ENCODE measurements around the gene SEMA3D.
"Not testable (repeated sequence)": the region's sequence is repeated elsewhere in the genome, so short reads cannot be mapped to it uniquely, and the experiment has no call there.

The SEMA3D gene

DNA sequence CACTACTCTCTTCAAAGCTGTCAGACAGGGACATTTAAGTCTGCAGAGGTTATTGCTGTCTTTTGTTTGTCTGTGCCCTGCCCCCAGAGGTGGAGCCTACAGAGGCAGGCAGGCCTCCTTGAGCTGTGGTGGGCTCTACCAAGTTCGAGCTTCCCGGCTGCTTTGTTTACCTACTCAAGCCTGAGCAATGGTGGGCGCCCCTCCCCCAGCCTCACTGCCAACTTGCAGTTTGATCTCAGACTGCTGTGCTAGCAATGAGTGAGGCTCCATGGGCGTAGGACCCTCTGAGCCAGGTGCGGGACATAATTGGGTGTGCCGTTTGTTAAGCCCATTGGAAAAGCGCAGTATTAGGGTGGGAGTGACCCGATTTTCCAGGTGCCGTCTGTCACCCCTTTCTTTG is 193.9 kb downstream of the SEMA3D start:
- DNase-seq (ENCODE audit: low read depth in 2 of 2) = not testable (repeated sequence)

DNA sequence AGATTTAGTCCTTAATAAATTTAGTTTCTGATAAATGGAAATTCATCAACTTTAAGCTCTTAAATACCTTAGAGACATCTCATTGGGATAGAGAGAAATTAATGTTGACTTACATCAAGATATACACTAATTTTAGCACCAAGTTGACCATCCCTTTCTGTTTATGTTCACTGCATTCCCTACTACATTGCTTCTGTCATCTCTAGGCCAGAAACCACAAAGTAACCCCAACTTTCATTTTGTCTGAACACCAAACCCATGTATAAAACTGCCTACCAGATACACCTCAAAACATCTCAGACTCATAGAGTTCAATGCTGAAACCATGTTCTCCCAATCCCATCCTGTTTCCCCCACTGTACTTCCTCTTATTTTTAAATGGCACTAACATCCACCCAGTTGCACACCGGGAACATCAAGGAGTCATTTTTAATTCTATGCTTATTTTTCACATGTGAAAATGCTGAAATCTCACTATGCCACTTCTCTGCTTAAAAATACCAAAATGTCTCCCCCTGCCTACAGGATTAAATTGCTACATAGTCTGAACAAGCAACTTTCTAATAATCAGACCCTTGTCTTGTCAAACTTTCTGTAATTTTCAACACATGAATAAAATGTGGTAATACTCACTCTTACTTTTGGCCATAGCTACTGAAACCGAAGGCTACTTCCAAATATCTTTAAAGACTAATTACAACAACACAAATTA is 201.6 kb downstream of the SEMA3D start:
- DNase-seq (ENCODE audit: low read depth in 2 of 2) = no peak

DNA sequence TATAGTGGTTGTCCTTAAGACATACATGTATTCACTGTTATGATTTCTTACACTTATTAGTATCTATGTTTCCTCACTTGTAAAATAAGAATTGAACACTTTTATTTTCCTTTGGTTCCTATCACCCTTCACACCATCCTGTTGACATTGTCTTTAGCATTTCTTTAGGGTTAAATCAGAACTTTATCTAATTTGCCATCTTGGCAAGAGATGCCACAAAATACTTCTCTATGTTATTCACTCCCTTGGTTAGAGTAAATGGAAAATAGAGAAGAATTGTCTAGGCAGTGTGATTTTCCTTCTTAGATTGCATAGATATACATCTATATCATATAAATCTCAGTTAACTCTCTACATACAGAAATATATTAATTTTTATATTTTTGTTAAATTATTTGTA is 204.7 kb downstream of the SEMA3D start:
- no peak for DNase-seq (ENCODE audit: low read depth in 2 of 2)

DNA sequence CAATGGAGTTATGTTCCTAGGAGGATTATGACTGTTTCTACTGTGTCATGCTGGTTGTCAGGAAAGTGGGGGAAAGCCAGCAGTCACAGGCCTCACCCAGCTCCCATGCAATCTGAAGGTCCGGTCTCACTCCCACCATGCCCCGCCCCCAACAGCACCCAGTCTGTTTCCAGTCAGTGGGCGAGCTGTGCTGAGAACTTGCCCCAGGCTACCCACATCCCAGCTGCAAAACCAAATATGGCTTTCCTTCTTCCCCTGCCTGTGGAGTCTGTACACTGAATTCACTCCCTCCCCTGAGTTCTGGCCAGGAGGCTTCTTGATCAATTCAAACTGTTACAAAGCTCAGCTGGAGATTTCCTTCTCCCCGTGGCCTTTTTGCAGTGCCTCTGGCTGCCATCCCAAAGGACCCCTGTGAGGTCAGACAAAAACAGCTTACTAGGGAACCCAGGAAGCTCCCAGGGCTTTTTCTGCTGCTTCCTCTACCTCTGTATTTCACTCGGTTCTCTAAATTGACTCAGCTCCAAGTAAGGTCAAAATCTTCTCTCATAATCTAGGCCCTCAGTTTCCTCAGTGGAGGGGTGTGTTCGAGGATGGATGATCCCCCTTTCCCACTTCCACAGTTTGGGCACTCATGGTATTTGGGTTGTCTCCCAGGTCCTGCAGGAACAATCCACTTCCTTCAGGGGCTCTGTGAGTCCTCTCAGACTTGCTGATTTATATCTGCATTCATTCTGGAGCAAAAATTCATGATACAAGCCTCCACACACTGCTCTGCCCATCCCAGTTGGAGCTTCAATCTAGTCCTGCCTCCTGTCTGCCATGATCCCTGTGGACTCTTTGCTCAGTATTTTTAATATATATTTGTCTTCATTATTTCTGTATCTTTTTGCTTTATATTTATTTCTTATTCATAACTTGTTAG is 205.5 kb downstream of the SEMA3D start:
- DNase-seq (ENCODE audit: low read depth in 2 of 2) = no peak

DNA sequence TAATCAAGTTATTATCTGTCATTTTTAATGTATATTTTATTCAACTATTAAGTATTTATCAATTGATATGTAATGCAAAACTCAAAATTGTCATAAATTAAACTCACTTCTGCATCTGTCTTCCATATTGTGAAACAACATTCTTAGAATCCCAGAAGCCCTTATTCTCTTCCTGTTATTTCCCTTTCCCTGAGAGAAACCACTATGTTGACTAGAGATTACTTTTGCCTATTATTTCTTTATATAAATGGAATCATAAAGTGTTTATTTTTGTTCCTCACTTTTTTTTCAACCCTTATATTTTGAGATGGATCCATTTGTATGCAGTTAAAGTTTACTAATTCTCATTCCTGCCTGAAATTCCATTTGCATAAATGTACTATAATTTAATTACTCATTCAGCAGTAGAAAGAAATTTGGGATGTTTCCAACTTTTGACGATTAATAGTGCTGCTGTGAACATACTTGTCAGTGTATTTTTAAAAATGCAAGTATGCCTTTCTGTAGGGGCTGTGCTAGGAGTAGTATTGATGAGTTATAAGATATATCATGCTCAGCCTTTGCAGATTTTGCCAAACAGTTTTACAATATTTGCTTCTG is 211.2 kb downstream of the SEMA3D start:
- DNase-seq (ENCODE audit: low read depth in 2 of 2) = no peak

DNA sequence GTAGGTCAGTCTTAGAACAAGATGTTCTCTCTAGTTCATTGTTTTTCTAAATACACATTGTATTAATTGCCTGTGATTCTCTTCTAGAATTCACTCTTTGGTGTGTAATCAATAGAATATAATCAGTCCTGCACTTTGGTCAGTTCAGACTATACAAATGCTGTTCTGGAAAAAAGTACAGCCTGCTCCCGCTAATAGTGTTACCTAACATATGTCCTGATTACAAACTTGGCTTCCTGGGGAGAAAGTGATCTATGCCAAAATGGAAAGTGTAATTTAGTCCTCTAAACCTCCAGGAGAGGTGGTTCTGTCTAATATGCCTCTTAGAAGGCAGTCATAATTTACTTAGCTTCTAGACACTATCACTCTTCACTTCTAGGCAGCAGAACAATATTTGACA is 215.5 kb downstream of the SEMA3D start:
- DNase-seq (ENCODE audit: low read depth in 2 of 2) = no peak

DNA sequence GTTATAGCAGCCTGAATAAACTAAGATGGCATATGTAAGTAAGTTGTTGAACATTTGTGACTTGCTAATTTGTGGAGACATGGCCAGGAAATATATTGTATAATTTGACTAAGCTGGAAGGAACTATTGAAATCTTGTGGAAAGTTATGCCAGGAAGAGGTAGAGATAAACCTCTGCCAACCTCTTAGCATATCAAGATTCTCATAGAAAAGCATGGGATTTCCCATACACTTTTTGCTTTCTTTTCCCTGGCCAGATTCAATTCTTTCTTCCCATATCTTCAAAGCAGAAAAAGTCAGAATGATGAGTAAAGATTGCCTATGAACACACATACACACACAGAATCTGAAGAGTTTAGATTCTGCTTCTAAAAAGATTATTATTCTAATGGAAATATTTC is 216.2 kb downstream of the SEMA3D start:
- no peak for DNase-seq (ENCODE audit: low read depth in 2 of 2)

DNA sequence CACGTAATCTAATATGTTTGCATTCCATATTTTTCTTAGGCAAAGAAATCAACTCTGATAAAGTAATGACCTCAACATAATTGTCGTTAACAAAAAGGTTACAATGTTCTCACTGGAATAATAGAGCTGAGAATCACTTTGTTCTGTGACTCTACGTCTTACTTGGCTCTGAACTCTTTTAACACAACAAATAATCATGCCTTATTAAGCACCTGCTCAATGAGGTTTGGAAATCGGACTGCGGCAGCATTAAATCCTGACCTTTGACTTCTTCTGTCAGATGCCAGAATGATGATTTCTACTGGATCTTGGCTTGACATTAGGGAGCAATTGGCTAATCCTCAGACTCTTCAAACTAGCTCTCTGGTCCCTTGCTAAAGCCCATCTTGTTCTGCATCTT is 233.6 kb downstream of the SEMA3D start:
- no peak for DNase-seq (ENCODE audit: low read depth in 2 of 2)

DNA sequence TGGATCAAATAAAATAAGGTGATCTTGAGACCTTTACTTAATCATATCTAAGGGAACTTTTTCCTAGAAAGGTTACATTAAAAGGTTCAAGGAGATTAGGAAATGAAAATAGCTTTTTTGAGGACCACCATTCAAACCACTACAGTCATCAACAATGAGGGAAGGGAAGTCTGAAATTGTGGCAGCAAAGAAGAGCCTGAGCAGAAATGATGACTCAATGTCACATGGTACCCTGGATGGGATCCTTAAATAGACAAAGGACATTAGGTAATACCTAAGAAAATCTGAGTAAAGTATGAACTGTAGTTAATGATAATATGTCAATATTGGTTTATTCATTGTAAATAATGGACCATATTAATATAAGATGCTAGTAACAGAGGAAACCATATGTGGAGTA is 236.0 kb downstream of the SEMA3D start:
- DNase-seq (ENCODE audit: low read depth in 2 of 2) = no peak

DNA sequence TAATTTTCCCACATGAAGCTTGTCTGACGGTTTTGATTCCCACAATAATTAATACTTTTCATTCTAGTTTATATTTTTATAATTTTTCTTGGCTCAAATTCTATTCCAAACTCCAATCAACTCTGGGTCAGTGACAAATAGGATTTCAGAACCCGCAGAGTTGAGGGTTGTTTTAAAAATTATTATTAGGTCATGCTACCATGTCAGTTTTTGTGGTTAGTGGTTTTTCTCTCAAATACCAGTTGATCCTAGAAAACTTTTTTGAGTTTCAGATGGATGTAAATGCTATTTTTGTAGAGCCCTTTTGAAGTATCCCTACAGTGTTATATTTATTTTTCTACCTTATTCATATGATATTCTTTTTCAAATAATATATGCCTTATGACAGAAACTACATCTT is 237.4 kb downstream of the SEMA3D start:
- no peak for DNase-seq (ENCODE audit: low read depth in 2 of 2)

DNA sequence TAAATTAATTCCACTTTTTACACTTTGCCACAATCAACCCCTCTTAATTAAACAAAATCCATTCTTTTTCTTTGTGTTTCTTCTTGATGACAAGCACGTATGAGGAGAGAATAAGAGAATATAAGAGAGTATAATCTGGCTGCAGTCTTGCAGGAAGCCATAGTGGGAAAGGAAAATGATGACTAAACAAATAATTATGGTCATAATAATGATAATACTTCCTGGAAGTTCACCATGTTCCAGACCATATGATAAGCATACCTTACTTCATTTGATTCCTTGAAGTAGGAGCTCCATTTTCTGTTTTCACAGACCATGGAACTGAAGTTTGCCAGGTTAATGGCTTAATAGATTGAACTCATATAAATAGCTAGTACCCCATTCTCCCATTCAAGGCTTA is 237.8 kb downstream of the SEMA3D start:
- no peak for DNase-seq (ENCODE audit: low read depth in 2 of 2)

DNA sequence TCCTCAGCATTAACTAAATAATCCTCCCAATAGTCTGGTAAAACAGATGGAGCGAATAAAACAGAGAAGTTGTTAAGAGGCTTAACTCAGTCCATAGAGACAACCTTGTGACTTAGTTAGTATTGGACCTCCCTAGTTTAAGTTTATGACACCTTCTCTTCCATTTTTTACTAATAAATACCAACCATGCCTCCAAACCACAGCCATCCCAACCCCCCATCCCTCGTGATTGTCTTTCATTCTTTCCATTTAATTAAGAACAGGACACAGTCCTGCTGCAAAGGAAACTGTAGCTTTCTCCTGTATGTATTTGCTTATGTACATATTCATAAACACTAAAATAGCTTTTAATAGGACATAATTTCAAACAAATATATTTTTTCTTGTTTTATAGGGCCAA is 238.2 kb downstream of the SEMA3D start:
- DNase-seq (ENCODE audit: low read depth in 2 of 2) = no peak

DNA sequence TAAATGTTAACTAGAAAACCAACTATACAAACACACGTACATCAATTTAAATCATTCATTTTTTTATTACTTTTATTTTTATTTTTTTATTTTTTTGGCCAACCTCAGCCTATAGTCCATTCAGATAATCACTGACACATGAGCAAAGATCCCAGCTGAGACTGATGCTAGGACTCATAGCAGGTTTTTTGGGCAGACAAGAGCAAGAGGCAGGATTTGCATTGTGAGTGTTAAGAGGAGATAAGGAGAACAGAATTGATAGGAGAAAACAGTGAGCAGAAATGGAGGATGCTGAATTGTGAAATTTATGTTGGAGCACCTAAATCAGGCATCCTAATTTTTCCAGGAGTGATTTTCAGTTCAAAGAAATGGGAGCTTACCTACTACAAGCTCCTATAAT is 240.3 kb downstream of the SEMA3D start:
- no peak for DNase-seq (ENCODE audit: low read depth in 2 of 2)
